ENCODE measurements around the gene LIPG.

The LIPG gene

GRCh38 chr18:49645196-49645595 is 83.3 kb downstream of the LIPG start:
- DNase-seq = no peak

DNA sequence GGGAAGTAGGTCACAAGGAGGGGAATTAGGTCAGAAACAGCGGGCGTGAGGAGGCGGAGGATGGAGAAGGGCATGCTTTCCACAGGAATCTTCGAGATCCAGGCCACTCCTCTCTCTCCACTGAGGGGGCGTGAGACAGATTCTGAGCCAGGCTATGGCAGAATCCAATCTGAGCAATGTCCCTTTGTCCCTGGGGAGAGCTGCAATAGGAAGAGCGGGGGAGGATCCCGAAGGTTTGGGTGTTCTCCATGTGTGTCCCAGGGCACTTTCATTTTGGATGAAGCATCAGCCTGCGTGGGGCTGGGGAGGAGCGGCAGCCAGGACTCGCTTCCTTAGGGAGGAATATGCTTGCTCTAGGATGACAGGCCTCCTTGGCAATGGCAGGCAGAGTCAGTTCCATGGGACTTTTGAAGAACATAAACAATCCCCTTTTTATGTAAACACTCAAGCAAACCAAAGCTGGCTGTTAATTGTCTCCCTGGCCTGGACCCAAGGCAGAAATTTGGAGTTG is 84.0 kb downstream of the LIPG start:
- no peak for DNase-seq

DNA sequence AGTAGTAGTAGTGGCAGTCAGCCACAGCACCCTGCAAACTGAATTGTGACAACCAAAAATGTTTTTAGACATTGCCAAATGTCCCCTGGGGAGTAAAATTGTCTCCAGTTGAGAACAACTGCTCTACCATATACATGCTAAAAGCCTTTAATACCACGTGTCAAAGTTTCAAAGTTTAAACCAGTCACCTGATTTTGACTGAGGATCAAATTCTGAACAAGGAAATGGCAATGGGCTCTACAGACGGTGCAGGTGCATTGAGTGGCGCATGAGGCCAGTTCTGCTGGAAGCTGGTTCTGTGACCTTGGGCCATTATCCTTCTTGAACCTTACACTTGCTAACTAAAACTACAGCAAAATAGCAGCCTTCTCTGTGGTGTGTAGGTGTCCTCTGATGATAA is 85.0 kb downstream of the LIPG start:
- DNase-seq = no peak

- DNase-seq = no peak
These were observed 85.8 kb downstream of the LIPG start for GRCh38 chr18:49647496-49648168.

- no peak for DNase-seq
These were observed 86.5 kb downstream of the LIPG start for GRCh38 chr18:49648326-49648725.

Measured in activated CD4-positive, alpha-beta T cell treated with anti-CD3 and anti-CD28 coated beads for 48 hours (primary cell).